GM23338 (cell line): ENCODE results near the gene GJA4. TPM values are rescaled to one million over a fixed set of nuclear protein-coding genes. Genes with fewer than 3 reads are reported as not detected.

ENCODE experiments used
- ATAC-seq: fragments of 200-7000 bp; cut with Tn5 transposase; 3 replicates; pipeline ENCODE4 v1.9.1; 2020
- DNase-seq: peaks from one replicate; pipeline ENCODE4 v3.0.0-alpha.2; 2015; ENCODE audit warnings: low spot score
- H2AFZ ChIP-seq: fragments of 200-600 bp; sonication (generic); 2 replicates; pipeline ENCODE4 v1.8.0; 2016; ENCODE audit warnings: antibody characterized with exemption, mild to moderate bottlenecking, moderate library complexity
- H3F3A ChIP-seq: fragments of 200-600 bp; sonication (generic); replicated peaks from 2 replicates; pipeline ENCODE4 v1.8.0; 2017; ENCODE audit warnings: antibody characterized with exemption, mixed run types, low read depth
- H3K27ac ChIP-seq: fragments of 200-600 bp; sonication (generic); 2 replicates; pipeline ENCODE4 v1.6.1; 2016; ENCODE audit warnings: low read depth
- H3K27me3 ChIP-seq: fragments of 200-600 bp; sonication (generic); 2 replicates; pipeline ENCODE4 v1.8.0; 2016; ENCODE audit warnings: mild to moderate bottlenecking, mixed run types, moderate library complexity; ENCODE audit not compliant: insufficient read depth
- H3K36me3 ChIP-seq: fragments of 200-600 bp; sonication (generic); 2 replicates; pipeline ENCODE4 v1.8.0; 2016; ENCODE audit warnings: mild to moderate bottlenecking; ENCODE audit not compliant: insufficient read depth
- H3K4me1 ChIP-seq: fragments of 200-600 bp; sonication (generic); 2 replicates; pipeline ENCODE4 v1.8.0; 2016; ENCODE audit warnings: mild to moderate bottlenecking, moderate library complexity; ENCODE audit not compliant: insufficient read depth
- H3K4me2 ChIP-seq: fragments of 200-600 bp; sonication (generic); 2 replicates; pipeline ENCODE4 v1.7.1; 2017; ENCODE audit warnings: mixed run types
- H3K4me3 ChIP-seq: fragments of 200-600 bp; sonication (generic); 2 replicates; pipeline ENCODE4 v1.6.1; 2016; ENCODE audit warnings: mixed run types
- H3K79me2 ChIP-seq: fragments of 200-600 bp; sonication (generic); replicated peaks from 2 replicates; pipeline ENCODE4 v1.8.0; 2017; ENCODE audit warnings: mild to moderate bottlenecking; ENCODE audit not compliant: insufficient read depth
- H3K9me2 ChIP-seq: fragments of 200-600 bp; sonication (generic); 2 replicates; pipeline ENCODE4 v1.8.0; 2017; ENCODE audit not compliant: insufficient read depth
- H4K20me1 ChIP-seq: fragments of 200-600 bp; sonication (generic); replicated peaks from 2 replicates; pipeline ENCODE4 v1.8.0; 2017; ENCODE audit warnings: mild to moderate bottlenecking; ENCODE audit not compliant: insufficient read depth
- H3K27ac Mint-ChIP-seq: 2 replicates; pipeline ENCODE4 v1.8.0; 2020; ENCODE audit warnings: inconsistent platforms, mild to moderate bottlenecking, moderate library complexity, mixed read lengths
- H3K27me3 Mint-ChIP-seq: 3 replicates; pipeline ENCODE4 v1.8.0; 2022; ENCODE audit warnings: low read depth, mild to moderate bottlenecking, moderate library complexity, mixed read lengths, inconsistent platforms; ENCODE audit not compliant: insufficient read depth, poor library complexity
- H3K36me3 Mint-ChIP-seq: 3 replicates; pipeline ENCODE4 v1.8.0; 2021; ENCODE audit warnings: low read depth, mild to moderate bottlenecking, inconsistent platforms, moderate library complexity, mixed read lengths
- H3K4me1 Mint-ChIP-seq: 3 replicates; pipeline ENCODE4 v1.8.0; 2020; ENCODE audit warnings: mild to moderate bottlenecking, inconsistent platforms, mixed read lengths
- H3K4me3 Mint-ChIP-seq: 3 replicates; pipeline ENCODE4 v1.8.0; 2021; ENCODE audit warnings: moderate library complexity, mild to moderate bottlenecking, inconsistent platforms, mixed read lengths
- H3K9me3 Mint-ChIP-seq: 3 replicates; pipeline ENCODE4 v1.8.0; 2020; ENCODE audit warnings: moderate library complexity, mild to moderate bottlenecking, inconsistent platforms, mixed read lengths
- CREB1 ChIP-seq: fragments of 250-450 bp; sonication (Bioruptor Pico); IDR thresholded peaks from 2 replicates; pipeline ENCODE4 v1.5.0; 2020; ENCODE audit warnings: low read depth, mild to moderate bottlenecking, moderate library complexity
- EZH2 ChIP-seq: fragments of 200-600 bp; sonication (generic); IDR thresholded peaks from one replicate; pipeline ENCODE4 v1.8.0; 2017; ENCODE audit warnings: antibody characterized with exemption, mild to moderate bottlenecking, low read depth; ENCODE audit not compliant: unreplicated experiment
- EZH2phosphoT487 ChIP-seq: fragments of 200-600 bp; sonication (generic); IDR thresholded peaks from one replicate; pipeline ENCODE4 v1.8.1; 2018; ENCODE audit warnings: antibody characterized with exemption; ENCODE audit not compliant: unreplicated experiment
- JUNB ChIP-seq: IDR thresholded peaks from one replicate; pipeline ENCODE4 v1.6.1; 2016; ENCODE audit warnings: antibody characterized with exemption; ENCODE audit not compliant: unreplicated experiment
- NANOG ChIP-seq: IDR thresholded peaks from 2 replicates; pipeline ENCODE4 v1.6.1; 2016; ENCODE audit warnings: antibody characterized with exemption, borderline replicate concordance
- POLR2AphosphoS5 ChIP-seq: IDR thresholded peaks from 2 replicates; pipeline ENCODE4 v1.6.1; 2016; ENCODE audit warnings: antibody characterized with exemption, low read depth
- STAT1 ChIP-seq: IDR thresholded peaks from one replicate; pipeline ENCODE4 v1.6.1; 2016; ENCODE audit warnings: antibody characterized with exemption; ENCODE audit not compliant: unreplicated experiment
- ZNF114 ChIP-seq: fragments of 250-450 bp; sonication (Bioruptor Pico); IDR thresholded peaks from 2 replicates; pipeline ENCODE4 v1.5.0; 2020; ENCODE audit warnings: mild to moderate bottlenecking, moderate library complexity
- ZNF331 ChIP-seq: fragments of 250-450 bp; sonication (Bioruptor Pico); IDR thresholded peaks from 2 replicates; pipeline ENCODE4 v1.5.0; 2020; ENCODE audit warnings: low read depth, mild to moderate bottlenecking, moderate library complexity
- polyA plus RNA-seq: library from polyadenylated mRNA; unstranded; fragments of >200 nt; fragmentation: Nextera tagmentation; extraction: Ambion mirVana; gene quantifications from 2 replicates; pipeline ENCODE4 v1.2.1, GENCODE V29; 2016
- total RNA-seq: library from RNA; depleted of rRNA; stranded (reverse); fragments of >200 nt; shearing (Covaris generic); gene quantifications from 2 replicates; pipeline ENCODE4 v1.2.3, GENCODE V29; 2014
- TF ChIP-seq, protein P1 (sequence below): IDR thresholded peaks from 2 replicates; pipeline ENCODE4 v1.6.1; 2016; ENCODE audit warnings: antibody characterized with exemption
- TF ChIP-seq, protein P2 (sequence below), 2 experiments: fragments of 200-600 bp in 1 of 2; sonication (generic) in 1 of 2; conservative IDR thresholded peaks; 2 replicates each; pipeline versions ENCODE4 v1.5.1 to v1.6.1; 2016 to 2017; ENCODE audit warnings: antibody characterized with exemption in 2 of 2, low read depth in 2 of 2, mild to moderate bottlenecking in 2 of 2, moderate library complexity in 1 of 2
- TF ChIP-seq, protein P3 (sequence below): fragments of 250-450 bp; sonication (Bioruptor Pico); IDR thresholded peaks from 2 replicates; pipeline ENCODE4 v1.5.0; 2020; ENCODE audit warnings: mild to moderate bottlenecking, moderate library complexity

The GJA4 gene
- total and polyA plus RNA-seq, 2 experiments from 2014 or later = 0.95 to 2.2 TPM

DNA sequence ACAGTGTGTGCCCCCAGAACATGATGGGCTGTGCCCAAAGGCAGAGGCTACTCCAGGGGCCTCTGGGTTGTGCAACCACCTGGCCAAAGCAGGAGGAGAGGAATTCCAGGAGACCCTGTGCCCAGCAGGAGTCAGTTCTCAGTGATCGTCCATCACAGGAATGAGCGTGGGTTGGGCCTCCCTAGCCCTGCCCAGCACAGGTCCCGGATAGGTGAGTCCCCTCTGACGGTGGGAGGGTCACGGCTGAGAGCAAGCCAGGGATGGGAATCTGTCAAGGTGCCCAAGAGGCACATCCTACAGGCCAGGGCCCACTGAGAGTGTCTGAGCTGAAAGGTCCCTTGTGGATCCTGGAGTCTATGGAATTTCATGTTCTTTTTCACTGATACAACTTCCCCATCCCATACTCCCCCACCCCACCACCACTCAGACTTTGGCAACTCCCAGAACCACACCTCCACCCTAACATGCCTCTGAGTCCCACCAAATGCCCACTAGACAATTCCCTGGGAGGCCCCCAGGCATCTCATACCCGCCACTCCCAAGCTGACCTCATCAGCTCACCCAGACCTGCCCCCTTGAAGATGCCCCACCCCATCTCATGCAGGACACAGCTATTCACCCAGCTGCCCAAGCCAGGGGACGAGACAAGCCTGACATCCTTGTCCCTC, 30.2 kb upstream of the GJA4 start:
- H3K27ac ChIP-seq = no peak overlapping the region
- H4K20me1 ChIP-seq = no peaks in the 10 kb centered on the region
- no peak overlapping the region for H3K4me3 ChIP-seq
- peaks cover 3% of the 10 kb centered on the region for H3K4me1 ChIP-seq
- no peaks in the 10 kb centered on the region for H3K36me3 ChIP-seq
- Mint-ChIP-seq H3K27me3 (peaks cover 10% of the 10 kb centered on the region), H3K4me3 (no peak overlapping the region), H3K9me3 (peaks cover 3% of the 10 kb centered on the region; the same call in 1 of the 3 replicates), H3K36me3 (no peaks in the 10 kb centered on the region; the same call in 2 of the 3 replicates), H3K27ac (no peak overlapping the region), H3K4me1 (peaks cover 19% of the 10 kb centered on the region)
- H3K9me2 ChIP-seq = peaks cover 15% of the 10 kb centered on the region
- peak overlapping the region; percentile 58; the same call in 1 of the 2 replicates for H3K4me2 ChIP-seq
- TF ChIP-seq STAT1 (no peak), CREB1 (CRISPR knock-in tag) (no peak), EZH2phosphoT487 (no peak), NANOG (no peak), ZNF331 (no peak), POLR2AphosphoS5 (no peak), EZH2 (no peak), ZNF114 (CRISPR knock-in tag) (no peak), JUNB (no peak)
- TF ChIP-seq, protein P1, sequence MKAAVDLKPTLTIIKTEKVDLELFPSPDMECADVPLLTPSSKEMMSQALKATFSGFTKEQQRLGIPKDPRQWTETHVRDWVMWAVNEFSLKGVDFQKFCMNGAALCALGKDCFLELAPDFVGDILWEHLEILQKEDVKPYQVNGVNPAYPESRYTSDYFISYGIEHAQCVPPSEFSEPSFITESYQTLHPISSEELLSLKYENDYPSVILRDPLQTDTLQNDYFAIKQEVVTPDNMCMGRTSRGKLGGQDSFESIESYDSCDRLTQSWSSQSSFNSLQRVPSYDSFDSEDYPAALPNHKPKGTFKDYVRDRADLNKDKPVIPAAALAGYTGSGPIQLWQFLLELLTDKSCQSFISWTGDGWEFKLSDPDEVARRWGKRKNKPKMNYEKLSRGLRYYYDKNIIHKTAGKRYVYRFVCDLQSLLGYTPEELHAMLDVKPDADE = no peak
- TF ChIP-seq, protein P2, sequence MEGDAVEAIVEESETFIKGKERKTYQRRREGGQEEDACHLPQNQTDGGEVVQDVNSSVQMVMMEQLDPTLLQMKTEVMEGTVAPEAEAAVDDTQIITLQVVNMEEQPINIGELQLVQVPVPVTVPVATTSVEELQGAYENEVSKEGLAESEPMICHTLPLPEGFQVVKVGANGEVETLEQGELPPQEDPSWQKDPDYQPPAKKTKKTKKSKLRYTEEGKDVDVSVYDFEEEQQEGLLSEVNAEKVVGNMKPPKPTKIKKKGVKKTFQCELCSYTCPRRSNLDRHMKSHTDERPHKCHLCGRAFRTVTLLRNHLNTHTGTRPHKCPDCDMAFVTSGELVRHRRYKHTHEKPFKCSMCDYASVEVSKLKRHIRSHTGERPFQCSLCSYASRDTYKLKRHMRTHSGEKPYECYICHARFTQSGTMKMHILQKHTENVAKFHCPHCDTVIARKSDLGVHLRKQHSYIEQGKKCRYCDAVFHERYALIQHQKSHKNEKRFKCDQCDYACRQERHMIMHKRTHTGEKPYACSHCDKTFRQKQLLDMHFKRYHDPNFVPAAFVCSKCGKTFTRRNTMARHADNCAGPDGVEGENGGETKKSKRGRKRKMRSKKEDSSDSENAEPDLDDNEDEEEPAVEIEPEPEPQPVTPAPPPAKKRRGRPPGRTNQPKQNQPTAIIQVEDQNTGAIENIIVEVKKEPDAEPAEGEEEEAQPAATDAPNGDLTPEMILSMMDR (conservative IDR thresholded peaks at IDR 0.05; ENCODE audit: low read depth in 2 of 2) = no peak
- TF ChIP-seq, protein P3, sequence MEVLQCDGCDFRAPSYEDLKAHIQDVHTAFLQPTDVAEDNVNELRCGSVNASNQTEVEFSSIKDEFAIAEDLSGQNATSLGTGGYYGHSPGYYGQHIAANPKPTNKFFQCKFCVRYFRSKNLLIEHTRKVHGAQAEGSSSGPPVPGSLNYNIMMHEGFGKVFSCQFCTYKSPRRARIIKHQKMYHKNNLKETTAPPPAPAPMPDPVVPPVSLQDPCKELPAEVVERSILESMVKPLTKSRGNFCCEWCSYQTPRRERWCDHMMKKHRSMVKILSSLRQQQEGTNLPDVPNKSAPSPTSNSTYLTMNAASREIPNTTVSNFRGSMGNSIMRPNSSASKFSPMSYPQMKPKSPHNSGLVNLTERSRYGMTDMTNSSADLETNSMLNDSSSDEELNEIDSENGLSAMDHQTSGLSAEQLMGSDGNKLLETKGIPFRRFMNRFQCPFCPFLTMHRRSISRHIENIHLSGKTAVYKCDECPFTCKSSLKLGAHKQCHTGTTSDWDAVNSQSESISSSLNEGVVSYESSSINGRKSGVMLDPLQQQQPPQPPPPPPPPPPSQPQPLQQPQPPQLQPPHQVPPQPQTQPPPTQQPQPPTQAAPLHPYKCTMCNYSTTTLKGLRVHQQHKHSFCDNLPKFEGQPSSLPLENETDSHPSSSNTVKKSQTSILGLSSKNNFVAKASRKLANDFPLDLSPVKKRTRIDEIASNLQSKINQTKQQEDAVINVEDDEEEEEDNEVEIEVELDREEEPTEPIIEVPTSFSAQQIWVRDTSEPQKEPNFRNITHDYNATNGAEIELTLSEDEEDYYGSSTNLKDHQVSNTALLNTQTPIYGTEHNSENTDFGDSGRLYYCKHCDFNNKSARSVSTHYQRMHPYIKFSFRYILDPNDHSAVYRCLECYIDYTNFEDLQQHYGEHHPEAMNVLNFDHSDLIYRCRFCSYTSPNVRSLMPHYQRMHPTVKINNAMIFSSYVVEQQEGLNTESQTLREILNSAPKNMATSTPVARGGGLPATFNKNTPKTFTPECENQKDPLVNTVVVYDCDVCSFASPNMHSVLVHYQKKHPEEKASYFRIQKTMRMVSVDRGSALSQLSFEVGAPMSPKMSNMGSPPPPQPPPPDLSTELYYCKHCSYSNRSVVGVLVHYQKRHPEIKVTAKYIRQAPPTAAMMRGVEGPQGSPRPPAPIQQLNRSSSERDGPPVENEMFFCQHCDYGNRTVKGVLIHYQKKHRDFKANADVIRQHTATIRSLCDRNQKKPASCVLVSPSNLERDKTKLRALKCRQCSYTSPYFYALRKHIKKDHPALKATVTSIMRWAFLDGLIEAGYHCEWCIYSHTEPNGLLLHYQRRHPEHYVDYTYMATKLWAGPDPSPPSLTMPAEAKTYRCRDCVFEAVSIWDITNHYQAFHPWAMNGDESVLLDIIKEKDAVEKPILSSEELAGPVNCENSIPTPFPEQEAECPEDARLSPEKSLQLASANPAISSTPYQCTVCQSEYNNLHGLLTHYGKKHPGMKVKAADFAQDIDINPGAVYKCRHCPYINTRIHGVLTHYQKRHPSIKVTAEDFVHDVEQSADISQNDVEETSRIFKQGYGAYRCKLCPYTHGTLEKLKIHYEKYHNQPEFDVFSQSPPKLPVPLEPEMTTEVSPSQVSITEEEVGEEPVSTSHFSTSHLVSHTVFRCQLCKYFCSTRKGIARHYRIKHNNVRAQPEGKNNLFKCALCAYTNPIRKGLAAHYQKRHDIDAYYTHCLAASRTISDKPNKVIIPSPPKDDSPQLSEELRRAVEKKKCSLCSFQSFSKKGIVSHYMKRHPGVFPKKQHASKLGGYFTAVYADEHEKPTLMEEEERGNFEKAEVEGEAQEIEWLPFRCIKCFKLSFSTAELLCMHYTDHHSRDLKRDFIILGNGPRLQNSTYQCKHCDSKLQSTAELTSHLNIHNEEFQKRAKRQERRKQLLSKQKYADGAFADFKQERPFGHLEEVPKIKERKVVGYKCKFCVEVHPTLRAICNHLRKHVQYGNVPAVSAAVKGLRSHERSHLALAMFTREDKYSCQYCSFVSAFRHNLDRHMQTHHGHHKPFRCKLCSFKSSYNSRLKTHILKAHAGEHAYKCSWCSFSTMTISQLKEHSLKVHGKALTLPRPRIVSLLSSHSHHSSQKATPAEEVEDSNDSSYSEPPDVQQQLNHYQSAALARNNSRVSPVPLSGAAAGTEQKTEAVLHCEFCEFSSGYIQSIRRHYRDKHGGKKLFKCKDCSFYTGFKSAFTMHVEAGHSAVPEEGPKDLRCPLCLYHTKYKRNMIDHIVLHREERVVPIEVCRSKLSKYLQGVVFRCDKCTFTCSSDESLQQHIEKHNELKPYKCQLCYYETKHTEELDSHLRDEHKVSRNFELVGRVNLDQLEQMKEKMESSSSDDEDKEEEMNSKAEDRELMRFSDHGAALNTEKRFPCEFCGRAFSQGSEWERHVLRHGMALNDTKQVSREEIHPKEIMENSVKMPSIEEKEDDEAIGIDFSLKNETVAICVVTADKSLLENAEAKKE (CRISPR knock-in tag) = no peak
- DNase-seq (no peak), ATAC-seq (no peak)
- H3K79me2 ChIP-seq = no peaks in the 10 kb centered on the region
- no peaks in the 10 kb centered on the region for H3K27me3 ChIP-seq
- H3F3A ChIP-seq = no peaks in the 10 kb centered on the region
- H2AFZ ChIP-seq = no peak overlapping the region
